ENCODE results near the gene SLC25A38. TPM values are rescaled to one million over a fixed set of nuclear protein-coding genes. Genes with fewer than 3 reads are reported as not detected.

The SLC25A38 gene
- polyA plus RNA-seq, 1 donor (not counting 4 experiments of a cell fraction or from before 2014, with no cell fraction given), result 40.2 TPM

DNA sequence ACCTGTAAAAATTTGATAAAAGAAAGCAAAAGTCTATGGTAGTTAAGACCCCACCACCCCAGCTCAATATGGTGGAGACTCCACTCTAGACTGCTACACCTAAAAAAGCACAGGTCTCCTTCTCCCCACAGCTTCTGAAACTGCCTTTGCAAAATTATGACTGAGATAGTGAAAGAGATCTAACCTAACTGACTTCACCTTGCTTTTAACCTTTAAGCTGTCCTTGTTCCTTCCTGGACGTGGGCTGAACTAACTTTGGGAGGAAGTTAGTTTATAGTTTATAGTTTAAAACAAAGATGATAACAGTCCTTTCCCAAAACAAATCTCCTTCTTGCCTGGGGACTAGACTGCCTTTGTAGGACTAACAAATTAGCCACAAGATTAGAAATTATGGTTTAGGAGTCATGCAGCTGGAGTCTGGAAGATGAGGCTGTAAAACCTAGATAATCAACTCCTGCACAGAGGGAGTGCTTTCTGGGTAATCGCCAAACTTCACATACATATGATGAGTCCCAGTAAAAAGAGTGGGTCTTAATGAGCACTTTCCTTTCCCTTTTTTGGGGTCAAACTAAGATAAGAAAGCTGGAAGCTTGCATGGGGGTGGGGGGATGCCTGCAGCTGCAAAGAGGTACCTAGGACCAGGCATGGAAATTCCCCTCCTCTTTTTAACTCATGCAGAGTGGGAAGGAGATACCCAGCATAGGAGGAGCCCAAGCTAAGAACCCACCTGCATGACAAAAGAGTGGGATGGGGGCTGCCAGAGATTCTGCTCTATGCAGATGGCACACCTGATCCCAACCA lies 36.2 kb upstream of the SLC25A38 start:
- Histone ChIP-seq H3K27ac (ENCODE audit: control insufficient read depth, insufficient read depth, low read length) (no peak overlapping the region), H2AFZ (ENCODE audit: control insufficient read depth, low read length) (no peak overlapping the region), H3K27me3 (ENCODE audit: control insufficient read depth, extremely low read depth, insufficient read depth, low read length) (no peaks in the 10 kb centered on the region), H3K79me2 (ENCODE audit: control insufficient read depth, insufficient read depth, low read length) (no peaks in the 10 kb centered on the region), H3K9me1 (ENCODE audit: control insufficient read depth, extremely low read depth, insufficient read depth, low read length) (no peaks in the 10 kb centered on the region), H3K9me3 (ENCODE audit: control insufficient read depth, low read depth, low read length) (no peaks in the 10 kb centered on the region), H4K20me1 (ENCODE audit: control insufficient read depth, extremely low read depth, insufficient read depth, low read length) (no peaks in the 10 kb centered on the region), H3K4me1 (ENCODE audit: control insufficient read depth, extremely low read depth, insufficient read depth, low read length) (peaks cover 20% of the 10 kb centered on the region), H3K4me3 (ENCODE audit: control insufficient read depth in 2 of 3, extremely low read depth in 1 of 3, insufficient read depth in 2 of 3, low read depth in 1 of 3, low read length in 3 of 3) (no peak overlapping the region), H3K9ac (ENCODE audit: control insufficient read depth, extremely low read depth, insufficient read depth, low read length) (no peak overlapping the region), H3K4me2 (ENCODE audit: control insufficient read depth, extremely low read depth, insufficient read depth, low read depth, low read length) (no peak overlapping the region), H3K36me3 (ENCODE audit: control insufficient read depth in 2 of 2, extremely low read depth in 1 of 2, insufficient read depth in 2 of 2, low read length in 2 of 2) (no peaks in the 10 kb centered on the region)
- DNase-seq (ENCODE audit: low read depth, low spot score) (no peak), FAIRE-seq (no peak)
- TF ChIP-seq, protein P1, sequence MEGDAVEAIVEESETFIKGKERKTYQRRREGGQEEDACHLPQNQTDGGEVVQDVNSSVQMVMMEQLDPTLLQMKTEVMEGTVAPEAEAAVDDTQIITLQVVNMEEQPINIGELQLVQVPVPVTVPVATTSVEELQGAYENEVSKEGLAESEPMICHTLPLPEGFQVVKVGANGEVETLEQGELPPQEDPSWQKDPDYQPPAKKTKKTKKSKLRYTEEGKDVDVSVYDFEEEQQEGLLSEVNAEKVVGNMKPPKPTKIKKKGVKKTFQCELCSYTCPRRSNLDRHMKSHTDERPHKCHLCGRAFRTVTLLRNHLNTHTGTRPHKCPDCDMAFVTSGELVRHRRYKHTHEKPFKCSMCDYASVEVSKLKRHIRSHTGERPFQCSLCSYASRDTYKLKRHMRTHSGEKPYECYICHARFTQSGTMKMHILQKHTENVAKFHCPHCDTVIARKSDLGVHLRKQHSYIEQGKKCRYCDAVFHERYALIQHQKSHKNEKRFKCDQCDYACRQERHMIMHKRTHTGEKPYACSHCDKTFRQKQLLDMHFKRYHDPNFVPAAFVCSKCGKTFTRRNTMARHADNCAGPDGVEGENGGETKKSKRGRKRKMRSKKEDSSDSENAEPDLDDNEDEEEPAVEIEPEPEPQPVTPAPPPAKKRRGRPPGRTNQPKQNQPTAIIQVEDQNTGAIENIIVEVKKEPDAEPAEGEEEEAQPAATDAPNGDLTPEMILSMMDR (optimal IDR thresholded peaks at IDR 0.05 in 1 of 3, IDR thresholded peaks at IDR 0.05 in 1 of 3, conservative IDR thresholded peaks at IDR 0.05 in 1 of 3; ENCODE audit: extremely low read depth in 1 of 3, insufficient read depth in 2 of 3, low read length in 3 of 3), result no peak
- TF ChIP-seq EZH2 (IDR thresholded peaks at IDR 0.05; ENCODE audit: low read length), result no peak
- dilution Hi-C loops (cut with MboI; ENCODE audit: extremely low pct_ligation_motif_present, low sequenced_read_pairs), result no loop called here

DNA sequence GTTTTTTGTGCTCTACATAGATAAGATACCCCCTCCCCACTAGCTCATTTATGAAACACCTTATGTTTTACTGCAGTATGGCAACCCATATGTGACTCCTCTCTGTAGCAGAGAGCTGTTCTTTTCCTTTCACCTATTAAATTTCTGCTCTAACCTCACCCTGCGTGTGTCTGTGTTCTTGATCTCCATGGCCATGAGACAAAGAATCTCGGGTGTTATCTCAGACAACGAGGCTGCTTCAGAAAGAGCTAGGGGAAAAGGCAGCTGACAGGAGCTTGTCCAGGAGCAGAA lies 35.6 kb upstream of the SLC25A38 start:
- no peak overlapping the region for H3K9ac ChIP-seq (ENCODE audit: control insufficient read depth, extremely low read depth, insufficient read depth, low read length)
- no peaks in the 10 kb centered on the region for H3K9me3 ChIP-seq (ENCODE audit: control insufficient read depth, low read depth, low read length)
- no peak overlapping the region for H3K4me3 ChIP-seq (ENCODE audit: control insufficient read depth in 2 of 3, extremely low read depth in 1 of 3, insufficient read depth in 2 of 3, low read depth in 1 of 3, low read length in 3 of 3)
- H3K4me1 ChIP-seq (ENCODE audit: control insufficient read depth, extremely low read depth, insufficient read depth, low read length), result peaks cover 20% of the 10 kb centered on the region
- FAIRE-seq (no peak), DNase-seq (ENCODE audit: low read depth, low spot score) (no peak)
- H2AFZ ChIP-seq (ENCODE audit: control insufficient read depth, low read length), result no peak overlapping the region
- H3K27me3 ChIP-seq (ENCODE audit: control insufficient read depth, extremely low read depth, insufficient read depth, low read length), result no peaks in the 10 kb centered on the region
- TF ChIP-seq, protein P1 (optimal IDR thresholded peaks at IDR 0.05 in 1 of 3, IDR thresholded peaks at IDR 0.05 in 1 of 3, conservative IDR thresholded peaks at IDR 0.05 in 1 of 3; ENCODE audit: extremely low read depth in 1 of 3, insufficient read depth in 2 of 3, low read length in 3 of 3), result no peak
- TF ChIP-seq EZH2 (IDR thresholded peaks at IDR 0.05; ENCODE audit: low read length), result no peak
- dilution Hi-C loops (cut with MboI; ENCODE audit: extremely low pct_ligation_motif_present, low sequenced_read_pairs), result no loop called here
- H3K4me2 ChIP-seq (ENCODE audit: control insufficient read depth, extremely low read depth, insufficient read depth, low read depth, low read length), result no peak overlapping the region
- H3K36me3 ChIP-seq (ENCODE audit: control insufficient read depth in 2 of 2, extremely low read depth in 1 of 2, insufficient read depth in 2 of 2, low read length in 2 of 2), result no peaks in the 10 kb centered on the region
- H4K20me1 ChIP-seq (ENCODE audit: control insufficient read depth, extremely low read depth, insufficient read depth, low read length), result no peaks in the 10 kb centered on the region
- no peak overlapping the region for H3K27ac ChIP-seq (ENCODE audit: control insufficient read depth, insufficient read depth, low read length)
- H3K9me1 ChIP-seq (ENCODE audit: control insufficient read depth, extremely low read depth, insufficient read depth, low read length), result no peaks in the 10 kb centered on the region
- H3K79me2 ChIP-seq (ENCODE audit: control insufficient read depth, insufficient read depth, low read length), result no peaks in the 10 kb centered on the region
